Ovary (tissue), 3 donors: ENCODE data around the gene ZNF148.

Experiments used
- EP300 ChIP-seq: sonication (generic); formaldehyde crosslinking; IDR thresholded peaks from one replicate; pipeline ENCODE4 v1.6.1; 2017; ENCODE audit warnings: antibody characterized with exemption
- POLR2A ChIP-seq: fragments of 450-650 bp; IDR thresholded peaks from one replicate; pipeline ENCODE4 v1.6.1; 2017; ENCODE audit warnings: antibody characterized with exemption, mild to moderate bottlenecking, moderate library complexity
- TF ChIP-seq, protein P1 (sequence below), 3 donors: fragments of 450-650 bp in 2 of 3; fragments of 200-600 bp in 1 of 3; IDR thresholded peaks; one replicate each; pipeline versions ENCODE4 v1.5.1 to v1.8.0; 2016 to 2022; ENCODE audit warnings: antibody characterized with exemption in 3 of 3, mild to moderate bottlenecking in 1 of 3
- donor health status: DM: no; HTN: no; CAD: no.

DNA sequence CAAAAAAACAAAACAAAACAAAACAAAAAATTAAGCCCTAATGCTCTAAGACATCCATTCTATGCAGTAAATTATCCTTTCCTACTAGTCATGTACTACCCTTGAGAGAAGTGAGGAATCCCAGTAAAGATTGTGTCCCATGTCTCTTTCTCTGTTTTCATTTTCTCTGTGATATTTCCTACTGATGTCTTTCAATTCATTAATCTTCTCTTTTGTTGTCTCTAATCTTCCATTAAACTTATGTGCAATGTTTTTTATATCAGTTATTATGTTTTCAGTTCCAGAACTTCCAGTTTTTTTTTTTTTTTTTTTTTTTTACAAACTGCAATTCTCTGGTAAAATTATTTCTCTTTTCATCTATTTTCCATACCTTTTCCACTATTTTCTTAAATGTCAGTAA lies 118.5 kb downstream of the ZNF148 start:
- TF ChIP-seq, protein P1, sequence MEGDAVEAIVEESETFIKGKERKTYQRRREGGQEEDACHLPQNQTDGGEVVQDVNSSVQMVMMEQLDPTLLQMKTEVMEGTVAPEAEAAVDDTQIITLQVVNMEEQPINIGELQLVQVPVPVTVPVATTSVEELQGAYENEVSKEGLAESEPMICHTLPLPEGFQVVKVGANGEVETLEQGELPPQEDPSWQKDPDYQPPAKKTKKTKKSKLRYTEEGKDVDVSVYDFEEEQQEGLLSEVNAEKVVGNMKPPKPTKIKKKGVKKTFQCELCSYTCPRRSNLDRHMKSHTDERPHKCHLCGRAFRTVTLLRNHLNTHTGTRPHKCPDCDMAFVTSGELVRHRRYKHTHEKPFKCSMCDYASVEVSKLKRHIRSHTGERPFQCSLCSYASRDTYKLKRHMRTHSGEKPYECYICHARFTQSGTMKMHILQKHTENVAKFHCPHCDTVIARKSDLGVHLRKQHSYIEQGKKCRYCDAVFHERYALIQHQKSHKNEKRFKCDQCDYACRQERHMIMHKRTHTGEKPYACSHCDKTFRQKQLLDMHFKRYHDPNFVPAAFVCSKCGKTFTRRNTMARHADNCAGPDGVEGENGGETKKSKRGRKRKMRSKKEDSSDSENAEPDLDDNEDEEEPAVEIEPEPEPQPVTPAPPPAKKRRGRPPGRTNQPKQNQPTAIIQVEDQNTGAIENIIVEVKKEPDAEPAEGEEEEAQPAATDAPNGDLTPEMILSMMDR (IDR thresholded peaks at IDR 0.05), result no peak
- no peak for TF ChIP-seq POLR2A
- TF ChIP-seq EP300, result no peak
